Measurements from ENCODE around the gene LAMA5.

LAMA5 gene

DNA sequence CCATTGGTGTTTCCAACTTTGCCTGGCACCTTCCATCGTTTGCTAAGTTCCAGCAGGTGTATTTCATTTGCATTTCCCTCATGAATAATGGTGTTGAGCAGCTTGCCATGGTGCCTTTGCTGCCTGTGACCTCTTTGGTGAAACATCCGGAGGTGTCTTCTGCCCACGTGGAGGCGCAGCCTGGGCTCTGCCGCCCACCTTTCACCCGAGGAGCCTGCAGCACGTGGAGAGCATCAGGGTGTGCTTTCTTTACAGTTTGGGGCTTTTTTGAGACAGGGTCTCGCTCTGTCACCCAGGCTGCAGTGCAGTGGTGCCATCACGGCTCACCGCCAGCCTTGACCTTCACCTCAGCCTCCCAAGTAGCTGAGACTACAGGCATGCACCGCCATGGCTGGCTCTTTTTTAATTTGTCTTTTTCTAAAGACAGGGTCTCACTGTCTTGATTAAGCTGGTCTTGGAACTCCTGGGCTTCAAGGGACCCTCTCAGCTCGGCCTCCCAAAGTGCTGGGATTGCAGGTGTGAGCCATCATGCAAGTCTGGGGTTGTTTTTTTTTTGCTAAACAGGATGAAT lies 67.4 kb downstream of the LAMA5 start:
- no peak for DNase-seq

DNA sequence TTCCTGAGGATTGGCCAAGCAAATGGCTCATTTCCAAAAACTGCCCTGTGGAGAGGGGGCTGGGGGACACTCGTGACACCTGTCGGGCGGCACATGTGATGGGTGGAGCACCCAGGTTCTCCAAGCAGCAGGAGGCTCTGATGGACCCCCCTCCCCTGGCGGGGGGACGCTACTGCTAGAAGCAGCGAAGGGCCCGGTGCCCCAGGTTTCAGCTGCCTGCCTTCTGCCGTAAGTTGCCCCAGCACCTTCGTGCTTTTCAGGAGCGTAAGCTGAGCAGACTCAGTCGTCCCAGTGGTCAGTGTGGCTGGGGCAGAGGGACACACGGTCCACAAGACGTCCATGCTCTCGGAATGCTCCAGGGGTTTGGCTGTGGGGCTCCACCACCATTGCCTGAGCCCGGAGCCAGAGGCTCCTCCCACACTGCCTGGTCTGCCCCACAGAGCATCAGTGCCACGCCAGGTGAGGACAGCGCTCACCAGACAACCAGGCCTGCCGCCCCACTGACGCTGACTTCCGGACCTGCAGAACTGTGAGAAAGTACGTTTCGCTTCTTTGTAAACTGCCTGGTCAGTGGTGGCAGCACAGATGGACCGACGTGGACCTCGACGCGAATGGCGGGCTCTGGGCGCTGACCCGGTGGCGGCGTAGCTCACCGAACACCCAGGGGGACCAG lies 68.4 kb downstream of the LAMA5 start:
- no peak for DNase-seq

DNA sequence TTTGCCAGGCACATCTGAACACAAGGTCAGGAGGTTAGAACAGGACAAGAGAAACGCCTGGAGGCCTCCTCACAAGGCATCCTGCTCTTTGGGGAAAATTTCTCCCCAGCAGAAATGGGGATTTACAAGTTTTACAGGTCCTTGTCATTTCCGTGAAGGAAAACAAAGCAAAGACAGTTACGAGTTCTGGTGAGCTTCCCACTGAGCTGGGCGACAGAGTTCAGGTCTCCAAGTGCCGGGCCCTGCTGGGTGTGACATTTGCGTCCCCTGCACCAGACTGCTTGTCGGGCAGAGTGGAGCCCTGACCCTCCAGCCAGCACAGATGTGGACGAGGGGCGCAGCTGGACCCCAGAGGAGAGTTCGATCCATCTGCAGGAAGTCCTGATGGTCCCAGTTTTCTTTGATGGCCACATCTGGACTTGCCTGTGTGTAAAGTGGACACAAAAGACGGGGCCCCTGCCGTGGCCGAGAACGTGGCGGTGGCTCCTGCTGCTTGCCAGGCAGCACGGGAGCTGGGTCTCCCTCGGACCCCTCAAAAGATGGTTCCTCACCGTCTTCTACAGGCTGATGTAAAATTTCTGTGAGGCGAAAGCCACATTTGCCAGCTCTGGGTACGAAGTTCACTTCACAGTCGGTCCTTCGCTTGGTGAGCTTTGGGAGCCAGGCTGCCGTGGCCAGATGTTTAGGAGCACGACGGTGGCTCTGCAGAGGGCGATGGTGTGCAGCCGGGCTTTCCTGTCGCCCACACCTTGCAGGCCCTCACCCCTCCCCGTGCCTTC lies 69.5 kb downstream of the LAMA5 start:
- DNase-seq: no peak

DNA sequence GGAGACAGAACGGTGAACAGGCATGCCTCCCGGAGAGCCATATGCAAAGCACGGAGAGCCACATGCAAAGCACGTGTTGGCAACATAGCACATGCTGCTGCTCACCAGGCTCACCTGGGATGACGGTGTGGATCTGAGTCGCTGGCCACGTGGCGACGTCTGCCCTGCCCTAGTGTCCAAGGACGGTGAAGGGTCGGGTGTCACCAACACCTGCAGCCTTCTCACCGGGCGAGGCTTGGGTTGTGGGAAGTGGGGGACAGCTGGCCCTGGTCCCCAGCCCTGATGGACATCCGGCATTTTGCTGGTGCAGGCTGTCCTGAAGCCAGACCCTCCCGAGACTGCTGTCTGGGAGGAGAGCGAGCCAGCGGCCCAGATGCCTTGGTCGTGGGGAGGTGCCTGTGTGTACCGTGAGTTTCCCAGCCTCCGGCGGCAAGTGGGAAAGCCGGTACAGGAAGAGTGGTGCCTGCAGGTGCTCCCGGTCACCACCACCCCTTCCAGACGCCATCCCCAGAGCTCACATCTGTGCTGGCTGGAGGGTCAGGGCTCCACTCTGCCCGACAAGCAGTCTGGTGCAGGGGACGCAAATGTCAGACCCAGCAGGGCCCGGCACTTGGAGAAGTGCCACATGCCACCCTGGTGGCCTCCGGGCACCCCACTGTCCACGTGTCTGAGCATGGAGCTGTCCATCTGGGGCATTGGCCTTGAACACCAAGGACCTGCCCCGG lies 70.2 kb downstream of the LAMA5 start:
- no peak for DNase-seq

DNA sequence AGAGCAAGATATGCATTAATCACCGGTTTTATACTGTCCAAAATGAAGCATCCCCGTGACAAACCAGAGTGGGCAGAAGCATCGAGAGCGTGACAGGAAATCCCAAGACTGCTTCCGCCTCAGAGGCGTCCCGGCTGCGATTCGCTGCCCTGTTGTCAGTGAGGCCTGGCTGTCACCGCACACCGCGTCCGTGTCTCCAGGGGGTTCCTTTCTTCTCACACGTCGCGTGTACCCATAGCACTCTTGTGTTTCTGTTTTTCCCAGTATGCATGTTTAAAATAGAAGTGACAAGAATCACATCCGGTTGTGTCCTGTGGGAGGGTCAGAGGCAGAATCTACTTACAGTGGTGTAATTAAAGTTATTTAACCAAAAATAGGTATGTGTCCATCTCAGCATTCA lies 72.6 kb downstream of the LAMA5 start:
- no peak for DNase-seq

DNA sequence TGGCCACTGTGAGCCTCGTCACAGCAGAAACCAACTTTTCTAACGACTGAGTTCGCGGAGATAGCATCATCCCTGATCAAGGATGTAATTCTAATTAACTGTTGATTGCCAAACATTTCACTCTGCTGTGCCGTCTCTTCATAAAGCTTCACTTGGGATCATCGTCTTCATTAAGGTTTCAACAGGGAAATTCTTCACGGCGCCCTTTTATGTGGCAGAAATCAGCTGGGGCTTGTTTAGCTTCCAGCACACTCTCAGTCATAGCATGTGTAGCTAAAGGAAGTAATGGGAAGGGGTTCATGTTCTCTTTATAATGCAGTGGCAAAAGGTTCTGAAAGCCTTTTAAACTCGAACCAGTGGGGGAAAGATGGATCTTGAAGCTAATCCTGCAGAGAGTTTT lies 73.2 kb downstream of the LAMA5 start:
- no peak for DNase-seq

DNA sequence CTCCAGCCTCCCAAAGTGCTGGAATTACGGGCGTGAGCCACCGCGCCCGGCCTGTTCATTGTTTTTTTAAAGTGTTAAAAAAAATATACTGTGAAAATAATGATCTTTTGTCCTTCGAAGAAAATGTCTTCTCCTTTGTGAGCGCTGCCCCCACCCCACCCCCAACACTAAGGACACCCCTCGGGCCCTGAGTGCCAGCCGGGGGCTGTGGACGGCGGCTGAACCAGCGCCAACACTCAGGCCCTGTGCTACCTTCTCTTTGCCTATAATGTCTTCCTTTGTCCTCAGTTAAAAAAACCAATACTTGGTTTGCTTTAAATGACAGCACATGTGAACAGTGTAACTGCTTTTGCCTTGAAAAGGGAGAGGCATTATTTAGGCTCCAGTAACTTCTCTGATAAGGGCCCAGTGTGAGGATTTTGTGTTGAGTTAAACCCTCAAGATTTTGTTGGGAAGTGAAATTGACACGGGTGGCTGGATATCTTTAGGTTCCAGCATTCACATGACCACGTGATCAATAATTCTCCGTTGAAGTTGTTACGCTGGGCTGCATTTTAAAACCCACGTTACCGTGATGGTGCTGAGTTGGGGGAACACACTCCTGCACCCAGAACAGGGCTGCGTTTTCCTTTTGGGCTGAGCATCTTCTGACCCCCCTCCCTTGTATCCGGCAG lies 73.9 kb downstream of the LAMA5 start:
- no peak for DNase-seq

DNA sequence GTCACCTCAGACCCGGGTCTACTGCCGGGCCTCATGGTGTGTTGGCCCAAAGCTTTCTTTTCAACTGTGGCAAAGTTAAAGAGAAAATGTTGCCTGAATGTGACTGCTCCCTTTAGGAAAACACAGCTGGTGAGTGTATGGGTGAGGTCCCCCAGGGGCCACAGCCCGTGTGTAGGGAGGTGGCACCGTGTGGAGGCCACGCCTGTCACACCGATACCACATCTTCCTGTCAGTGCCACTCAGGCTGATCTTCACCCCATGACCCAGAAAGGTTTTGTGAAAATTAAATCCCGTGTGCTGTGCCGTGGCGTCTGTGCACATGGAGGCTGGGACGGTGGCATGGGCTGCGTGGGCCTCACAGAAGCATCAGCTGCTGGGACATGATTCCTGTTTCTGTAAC lies 75.0 kb downstream of the LAMA5 start:
- DNase-seq: no peak

DNA sequence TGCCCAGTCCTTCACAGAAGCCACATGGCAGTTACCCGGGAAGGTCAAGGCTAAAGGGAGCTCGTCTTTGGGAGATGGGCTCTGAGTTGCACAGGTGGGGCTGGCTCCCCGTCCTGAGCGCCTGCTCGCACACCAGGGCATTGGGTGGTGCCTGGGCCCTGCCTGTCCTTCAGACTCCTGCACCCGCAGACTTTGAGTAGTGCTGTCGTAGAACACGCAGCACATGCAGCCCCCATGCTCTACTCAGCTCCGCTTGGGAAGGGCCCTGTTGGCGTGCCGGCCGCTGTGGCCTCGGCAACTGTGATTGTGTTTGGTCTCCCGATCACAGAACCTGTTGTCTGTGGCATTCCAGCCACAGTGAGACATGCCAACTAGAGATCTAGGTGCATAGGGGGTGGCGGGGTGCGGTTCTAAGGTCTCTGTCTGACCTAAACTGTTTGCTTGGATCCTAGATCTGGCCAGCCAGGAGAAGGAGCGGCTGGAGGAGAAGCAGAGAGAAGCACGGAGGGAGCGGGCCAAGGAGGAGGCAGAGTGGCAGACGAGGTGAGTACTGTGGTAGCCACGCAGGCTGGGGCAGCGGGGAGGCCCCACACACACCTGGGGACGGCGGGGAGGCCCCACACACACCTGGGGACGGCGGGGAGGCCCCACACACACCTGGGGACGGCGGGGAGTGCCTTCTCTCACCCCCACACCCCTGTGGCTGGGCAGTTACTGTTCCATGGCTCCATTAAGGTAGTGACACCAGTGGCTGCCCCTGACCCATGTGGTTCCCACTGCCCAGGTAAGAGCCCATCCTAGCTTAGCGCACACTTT lies 75.7 kb downstream of the LAMA5 start:
- DNase-seq: no peak

DNA sequence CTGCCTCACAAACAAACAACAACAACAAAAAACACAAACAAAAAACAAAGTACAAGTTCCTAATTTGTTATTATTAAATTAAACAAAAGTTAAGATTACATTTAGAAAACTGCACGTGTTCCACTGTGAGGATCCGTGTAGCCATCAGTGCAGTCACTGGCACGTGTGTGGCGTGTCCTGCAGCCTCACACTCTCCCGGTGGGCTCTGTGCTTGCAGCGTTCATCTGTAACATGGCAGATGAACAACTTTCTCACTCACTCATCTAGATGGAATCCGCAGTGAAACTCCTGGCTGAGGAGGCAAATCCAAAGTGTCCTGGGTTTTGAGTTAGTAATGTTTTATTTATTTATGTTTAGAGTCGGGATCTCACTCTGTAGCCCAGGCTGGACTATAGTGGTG lies 77.2 kb downstream of the LAMA5 start:
- no peak for DNase-seq

DNA sequence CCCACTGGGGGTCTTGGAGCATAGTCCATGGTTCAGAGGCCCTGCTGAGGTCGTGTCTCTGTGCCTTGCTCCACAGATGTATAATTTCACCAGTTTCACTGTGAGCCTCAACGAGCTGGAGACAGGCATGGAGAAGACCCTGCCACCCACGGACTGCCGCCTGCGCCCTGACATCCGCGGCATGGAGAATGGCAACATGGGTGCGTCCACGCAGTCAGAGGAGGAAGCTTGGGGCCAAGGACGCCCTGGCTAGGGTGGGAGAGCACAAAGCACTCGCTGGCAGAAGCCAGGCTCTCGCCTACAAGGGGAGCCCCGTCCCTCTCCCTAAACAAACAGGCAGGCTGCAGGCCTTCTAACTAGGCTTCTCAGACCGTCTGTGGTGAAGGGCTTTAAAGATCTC lies 78.0 kb downstream of the LAMA5 start:
- no peak for DNase-seq

DNA sequence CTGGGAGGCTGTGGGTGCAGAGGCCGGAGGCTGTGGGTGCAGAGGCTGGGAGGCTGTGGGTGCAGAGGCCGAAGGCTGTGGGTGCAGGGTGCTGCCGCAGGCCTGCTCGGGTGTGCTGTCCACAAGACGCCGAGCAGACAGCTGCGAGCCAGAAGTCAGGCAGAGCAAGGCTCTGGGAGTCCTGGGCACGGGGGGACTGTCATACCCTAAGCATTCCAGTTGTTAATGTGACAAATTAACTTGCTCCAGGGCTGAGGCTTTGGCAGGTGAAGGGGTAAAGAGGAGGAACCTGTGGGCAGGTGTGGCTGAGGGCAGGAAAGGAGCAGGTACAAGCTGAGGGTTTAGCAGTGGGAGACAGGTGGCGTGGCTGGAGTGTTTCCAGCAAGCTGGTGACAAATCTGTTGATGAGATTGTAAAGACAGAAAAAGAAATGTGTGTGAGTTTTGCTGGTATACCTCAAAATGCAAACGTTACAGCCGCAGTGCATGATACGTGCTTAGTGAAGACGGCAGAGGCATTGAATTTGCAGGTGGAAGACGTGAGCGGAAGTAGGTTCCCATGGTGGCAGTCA lies 78.5 kb downstream of the LAMA5 start:
- DNase-seq: no peak

DNA sequence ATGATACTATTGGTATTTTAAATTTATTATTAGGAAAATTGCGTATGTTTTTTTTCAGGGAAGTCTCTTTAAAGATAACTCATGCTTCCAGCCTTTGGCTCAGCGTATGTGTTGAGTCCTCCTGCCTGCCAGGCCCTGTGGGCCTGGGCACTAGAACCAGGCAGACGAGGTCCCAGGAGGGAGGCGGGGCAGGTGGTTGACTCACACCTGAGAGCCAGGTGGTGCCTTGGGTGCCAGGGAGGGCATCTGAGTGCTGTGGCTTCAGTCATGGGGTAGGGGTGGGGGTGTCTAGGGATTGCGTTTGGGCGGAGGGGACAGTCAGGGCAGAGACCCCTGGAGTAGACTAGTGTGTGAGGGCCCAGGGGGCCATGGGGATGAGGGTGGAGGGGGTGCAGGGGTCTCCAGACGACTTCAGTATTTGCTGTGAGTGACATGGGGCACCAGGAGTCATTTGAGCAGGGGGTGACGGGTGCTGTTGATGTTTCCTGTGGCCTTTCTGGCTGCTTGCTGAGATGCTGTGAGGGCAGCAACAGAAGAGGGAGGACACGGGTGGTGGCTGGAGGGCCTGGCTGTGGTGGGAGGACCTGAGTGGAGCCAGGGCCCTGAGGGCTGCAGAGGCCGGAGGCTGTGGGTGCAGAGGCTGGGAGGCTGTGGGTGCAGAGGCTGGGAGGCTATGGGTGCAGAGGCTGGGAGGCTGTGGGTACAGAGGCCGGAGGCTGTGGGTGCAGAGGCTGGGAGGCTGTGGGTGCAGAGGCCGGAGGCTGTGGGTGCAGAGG lies 79.2 kb downstream of the LAMA5 start:
- no peak for DNase-seq

DNA sequence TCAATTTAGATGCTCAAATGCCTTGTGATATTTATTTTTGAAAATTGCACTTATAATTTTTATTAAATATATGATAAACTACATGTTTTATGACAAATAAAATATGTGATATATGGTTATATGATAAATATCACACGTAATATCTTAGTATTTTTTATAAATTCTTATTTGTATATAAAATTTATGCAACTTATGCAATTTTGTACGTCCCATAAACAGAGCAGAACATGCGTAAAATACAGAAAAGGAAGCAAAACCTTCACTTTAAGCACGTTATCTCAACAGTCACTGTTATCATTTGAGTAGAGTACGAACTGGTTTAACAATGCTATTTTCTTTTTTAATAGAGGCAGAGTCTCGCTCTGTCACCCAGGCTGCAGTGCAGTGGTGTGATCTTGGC lies 80.0 kb downstream of the LAMA5 start:
- no peak for DNase-seq

DNA sequence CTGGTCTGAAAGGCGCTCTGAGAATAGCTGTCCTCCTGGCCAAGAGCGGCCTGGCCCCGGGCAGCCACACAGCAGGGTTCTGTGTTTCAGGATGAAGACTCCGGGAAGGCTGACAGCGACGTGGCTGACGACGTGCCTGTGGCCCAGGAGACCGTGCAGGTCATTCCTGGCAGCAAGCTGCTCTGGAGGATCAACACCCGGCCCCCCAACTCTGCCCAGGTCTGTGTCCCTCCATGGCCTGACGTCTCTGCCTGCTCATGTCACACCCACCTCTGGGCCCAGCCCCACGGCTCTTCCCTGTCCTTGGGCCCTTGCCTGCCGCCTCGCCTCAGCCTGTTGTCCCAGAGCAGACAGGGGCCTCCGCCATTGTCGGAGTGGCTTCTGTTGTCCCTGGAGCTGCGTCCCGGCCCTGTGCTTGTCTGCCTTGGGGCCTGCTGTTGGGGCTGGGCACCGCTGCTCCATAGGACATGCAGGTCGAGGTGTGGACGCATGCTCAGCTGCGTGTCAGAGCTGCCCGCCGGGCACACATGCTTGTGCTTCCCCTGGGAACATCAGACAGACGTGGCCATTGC lies 80.5 kb downstream of the LAMA5 start:
- no peak for DNase-seq

DNA sequence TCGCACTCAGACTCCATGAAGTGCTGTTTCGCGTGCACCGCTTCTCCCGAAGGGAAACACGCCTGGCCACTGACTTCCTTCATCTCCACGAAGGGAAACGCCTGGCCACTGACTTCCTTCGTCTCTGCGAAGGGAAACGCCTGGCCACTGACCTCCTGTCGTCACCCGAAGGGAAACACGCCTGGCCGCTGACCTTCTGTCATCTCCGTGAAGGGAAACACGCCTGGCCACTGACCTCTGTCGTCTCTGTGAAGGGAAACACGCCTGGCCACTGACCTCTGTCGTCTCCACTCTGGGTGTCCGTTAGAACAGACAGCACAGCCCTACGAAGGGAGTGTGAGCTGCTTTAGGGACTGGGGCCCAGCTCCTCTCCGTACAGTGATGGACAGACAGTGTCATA lies 81.4 kb downstream of the LAMA5 start:
- no peak for DNase-seq

DNA sequence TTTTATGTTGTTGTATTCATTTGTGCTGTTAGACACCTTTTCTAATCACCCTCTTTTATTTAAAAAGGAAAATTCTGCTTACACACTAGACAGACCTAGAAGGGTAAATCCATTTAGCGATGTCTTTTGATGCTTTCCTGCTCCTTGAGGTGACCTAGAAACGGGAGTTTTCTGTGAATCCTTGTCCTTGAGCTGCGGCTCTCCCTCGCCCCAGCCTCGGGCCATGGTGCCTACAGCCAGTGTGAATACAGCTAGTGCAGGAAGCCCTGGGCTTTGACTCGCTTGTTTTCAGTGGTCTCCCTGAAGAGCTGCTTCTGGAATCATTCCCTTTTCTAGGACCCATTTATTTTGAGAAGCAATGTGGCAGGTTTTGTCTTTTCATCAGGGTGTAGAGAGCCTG lies 82.0 kb downstream of the LAMA5 start:
- DNase-seq: no peak

DNA sequence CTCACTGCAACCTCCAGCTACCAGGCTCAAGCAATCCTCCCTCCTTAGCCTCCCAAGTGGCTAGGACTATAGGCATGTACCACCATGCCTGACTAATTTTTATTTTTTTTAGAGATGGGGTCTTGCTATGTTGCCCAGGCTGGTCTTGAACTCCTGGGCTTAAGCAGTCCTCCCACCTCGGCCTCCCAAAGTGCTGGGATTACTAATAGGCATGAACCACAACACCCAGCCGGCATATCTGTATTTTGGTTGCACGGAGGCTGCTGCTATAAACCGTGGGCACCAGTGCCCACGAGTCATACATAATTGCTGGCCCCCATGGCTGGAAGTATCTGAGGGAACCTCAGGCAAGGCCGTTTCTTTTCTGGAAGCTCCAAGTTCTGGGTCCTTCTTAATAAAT lies 82.7 kb downstream of the LAMA5 start:
- no peak for DNase-seq

DNA sequence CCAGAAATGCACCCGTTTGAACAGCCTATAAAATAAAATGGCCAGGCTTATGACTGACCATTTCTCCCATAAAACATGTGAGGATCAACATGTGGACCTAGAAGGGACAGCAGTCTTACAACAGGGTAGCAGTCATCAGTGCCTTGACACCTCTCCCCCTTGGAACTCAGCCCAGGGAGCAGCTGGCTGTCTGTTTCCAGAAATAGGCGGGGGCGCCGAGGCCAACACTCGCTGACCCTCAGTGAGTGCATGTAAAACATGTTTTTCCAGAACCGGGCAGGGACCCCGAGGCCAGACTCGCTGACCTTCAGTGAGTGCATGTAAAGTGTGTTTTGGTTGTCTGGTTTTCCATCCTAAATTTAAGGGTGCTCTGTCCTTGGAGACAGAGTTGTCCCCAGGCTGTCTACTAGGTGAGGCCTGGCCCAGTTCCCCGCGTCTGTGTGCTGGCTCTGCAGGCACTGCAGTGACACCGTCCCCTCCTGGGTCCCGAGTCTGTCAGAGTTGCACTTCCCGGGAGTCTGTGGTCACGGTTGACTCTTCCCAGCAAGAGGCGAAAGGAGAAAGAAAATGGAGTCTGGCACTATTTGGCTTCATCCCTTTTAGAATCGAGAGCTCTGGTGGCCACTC lies 84.1 kb downstream of the LAMA5 start:
- no peak for DNase-seq

DNA sequence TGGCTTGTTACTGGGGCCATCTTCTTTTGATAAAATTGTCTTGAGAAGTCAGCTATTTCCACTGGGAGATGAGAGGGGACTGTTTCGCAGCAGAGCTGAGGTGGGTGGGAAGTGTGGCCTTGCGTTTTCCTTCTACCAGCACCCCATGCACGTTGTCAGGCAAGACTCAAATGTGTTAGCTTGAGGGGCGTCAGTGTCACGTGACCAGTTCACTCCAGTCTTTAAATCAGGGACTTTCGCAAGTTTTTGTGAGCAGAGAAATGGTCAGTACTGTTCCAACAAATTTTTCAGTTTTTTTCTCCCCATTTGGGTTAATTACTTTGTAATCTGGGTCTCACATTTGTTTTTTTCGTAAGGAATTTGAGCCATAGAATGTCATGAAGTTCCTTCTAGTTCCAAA lies 85.0 kb downstream of the LAMA5 start:
- DNase-seq: no peak
